ACC112 (cell line): ENCODE measurements around the gene DIAPH3.

Source experiments
- H2AFZ ChIP-seq: fragments of 200-600 bp; sonication (generic); one replicate; pipeline ENCODE4 v1.6.0; 2017; ENCODE audit warnings: antibody characterized with exemption, low read length; ENCODE audit not compliant: unreplicated experiment
- H3K27ac ChIP-seq: fragments of 200-600 bp; sonication (generic); 2 replicates; pipeline ENCODE4 v1.5.1; 2014; ENCODE audit warnings: low read depth, mild to moderate bottlenecking, antibody characterized with exemption, low read length, moderate library complexity
- H3K27me3 ChIP-seq: fragments of 200-600 bp; sonication (generic); 2 replicates; pipeline ENCODE4 v1.6.1; 2014; ENCODE audit warnings: mild to moderate bottlenecking, antibody characterized with exemption, low read length, moderate library complexity, mixed read lengths; ENCODE audit not compliant: insufficient read depth
- H3K36me3 ChIP-seq: fragments of 200-600 bp; sonication (generic); 2 replicates; pipeline ENCODE4 v1.6.1; 2016; ENCODE audit warnings: mild to moderate bottlenecking, antibody characterized with exemption, low read length, moderate library complexity, mixed read lengths; ENCODE audit not compliant: insufficient read depth
- H3K4me1 ChIP-seq: fragments of 200-600 bp; sonication (generic); one replicate; pipeline ENCODE4 v1.6.1; 2016; ENCODE audit warnings: low read length, mixed read lengths; ENCODE audit not compliant: insufficient read depth, unreplicated experiment, control insufficient read depth
- H3K4me3 ChIP-seq: fragments of 200-600 bp; sonication (generic); 2 replicates; pipeline ENCODE4 v1.5.1; 2014; ENCODE audit warnings: mild to moderate bottlenecking, low read depth, low read length
- H3K79me2 ChIP-seq: fragments of 200-600 bp; sonication (generic); one replicate; pipeline ENCODE4 v1.6.0; 2016; ENCODE audit warnings: low read length; ENCODE audit not compliant: control insufficient read depth, unreplicated experiment, insufficient read depth

The DIAPH3 gene

DNA sequence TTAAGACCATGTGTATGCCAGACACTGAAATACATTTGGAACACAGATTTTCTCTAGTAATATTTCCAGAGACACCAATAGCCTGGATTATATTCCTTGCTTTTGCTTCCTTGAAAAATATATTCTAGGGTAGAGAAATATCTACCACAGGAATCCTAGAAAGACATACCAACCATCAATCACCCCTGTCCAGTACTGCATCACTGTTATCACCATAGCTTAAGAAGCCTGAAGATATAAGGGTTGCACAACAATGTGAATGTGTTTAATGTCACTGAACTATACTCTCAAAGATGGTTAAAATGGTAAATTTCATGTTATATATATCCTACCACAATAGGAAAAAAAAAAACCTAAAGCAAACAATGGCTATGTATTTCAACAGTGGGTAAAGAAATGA is 163.6 kb downstream of the DIAPH3 start:
- Histone ChIP-seq H3K4me3 (no peak overlapping the region), H3K27me3 (no peaks in the 10 kb centered on the region), H2AFZ (no peak overlapping the region), H3K4me1 (no peaks in the 10 kb centered on the region), H3K36me3 (peaks cover 3% of the 10 kb centered on the region; the same call in 1 of the 2 replicates), H3K79me2 (no peaks in the 10 kb centered on the region), H3K27ac (no peak overlapping the region)

DNA sequence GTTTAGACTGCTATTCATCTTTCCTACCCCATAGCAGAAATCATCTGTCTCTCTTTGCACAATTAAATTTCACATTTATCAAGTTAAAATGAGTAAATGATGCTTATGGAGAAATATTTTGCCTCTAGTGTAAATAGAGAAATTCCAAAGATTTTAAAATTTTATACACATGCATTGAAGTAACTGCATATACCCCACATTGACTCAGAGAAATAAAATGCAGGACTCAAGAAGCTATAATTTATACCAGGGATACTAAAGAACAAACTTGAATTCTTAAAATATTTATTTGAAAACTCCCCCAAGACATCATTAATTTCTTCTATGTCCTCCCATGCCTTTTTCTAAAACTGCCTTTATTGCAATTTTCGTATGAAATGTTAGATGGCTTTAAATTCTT is 165.8 kb downstream of the DIAPH3 start:
- Histone ChIP-seq H3K4me3 (no peak overlapping the region), H3K27me3 (no peaks in the 10 kb centered on the region), H3K36me3 (peaks cover 3% of the 10 kb centered on the region; the same call in 1 of the 2 replicates), H3K79me2 (no peaks in the 10 kb centered on the region), H3K27ac (no peak overlapping the region), H3K4me1 (no peaks in the 10 kb centered on the region), H2AFZ (no peak overlapping the region)

DNA sequence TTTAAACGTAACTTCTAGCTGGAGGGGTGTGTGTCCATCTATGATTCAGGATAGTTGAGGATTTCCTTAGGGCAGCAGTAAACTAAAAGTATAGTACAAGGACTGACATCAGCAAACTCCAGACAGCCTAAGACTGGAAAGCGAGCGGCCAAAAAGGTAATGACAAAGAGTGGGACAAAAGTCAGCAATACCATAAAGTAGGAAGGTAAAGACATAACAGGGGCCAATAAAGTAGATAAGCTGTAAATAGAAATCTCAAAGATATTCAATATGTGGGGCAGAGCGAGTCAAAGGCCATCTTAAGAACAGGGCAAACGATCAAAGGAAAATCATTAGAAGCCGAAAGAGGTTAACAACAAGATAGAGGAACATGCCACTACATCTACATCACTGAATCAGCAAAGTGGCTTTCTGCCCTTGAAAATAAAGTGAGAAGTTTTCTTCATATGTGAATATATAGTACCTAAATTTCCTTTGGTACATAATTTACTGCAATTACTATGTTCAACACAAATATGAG is 167.2 kb downstream of the DIAPH3 start:
- Histone ChIP-seq H2AFZ (no peak overlapping the region), H3K4me1 (no peaks in the 10 kb centered on the region)

DNA sequence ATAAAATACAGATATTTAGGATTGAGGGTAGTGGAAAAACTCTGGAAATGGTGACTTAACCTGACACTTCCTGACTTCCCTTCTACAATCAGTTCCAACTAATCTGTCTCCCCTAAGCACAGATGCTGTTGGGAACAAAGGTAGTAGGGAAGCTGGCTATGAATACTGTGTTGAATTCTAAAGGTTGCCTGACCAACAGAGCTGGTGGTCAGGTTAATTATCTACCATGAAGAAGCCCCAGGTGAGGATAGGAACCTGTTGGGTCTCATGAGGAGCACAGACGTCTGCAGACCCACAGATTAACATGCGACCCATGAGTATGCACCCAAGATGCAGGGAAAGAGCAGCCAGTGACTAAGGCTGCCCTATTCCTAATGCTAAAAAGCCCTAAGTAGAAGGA is 172.3 kb downstream of the DIAPH3 start:
- Histone ChIP-seq H3K27ac (no peak overlapping the region), H3K79me2 (no peaks in the 10 kb centered on the region), H3K36me3 (peaks cover 3% of the 10 kb centered on the region; the same call in 1 of the 2 replicates), H2AFZ (no peak overlapping the region), H3K4me1 (no peaks in the 10 kb centered on the region), H3K27me3 (no peaks in the 10 kb centered on the region), H3K4me3 (no peak overlapping the region)

More for the DNA sequence above, 167.2 kb downstream of the DIAPH3 start:
- Histone ChIP-seq H3K27me3 (no peaks in the 10 kb centered on the region), H3K27ac (no peak overlapping the region), H3K4me3 (no peak overlapping the region), H3K36me3 (peaks cover 3% of the 10 kb centered on the region; the same call in 1 of the 2 replicates), H3K79me2 (no peaks in the 10 kb centered on the region)

DNA sequence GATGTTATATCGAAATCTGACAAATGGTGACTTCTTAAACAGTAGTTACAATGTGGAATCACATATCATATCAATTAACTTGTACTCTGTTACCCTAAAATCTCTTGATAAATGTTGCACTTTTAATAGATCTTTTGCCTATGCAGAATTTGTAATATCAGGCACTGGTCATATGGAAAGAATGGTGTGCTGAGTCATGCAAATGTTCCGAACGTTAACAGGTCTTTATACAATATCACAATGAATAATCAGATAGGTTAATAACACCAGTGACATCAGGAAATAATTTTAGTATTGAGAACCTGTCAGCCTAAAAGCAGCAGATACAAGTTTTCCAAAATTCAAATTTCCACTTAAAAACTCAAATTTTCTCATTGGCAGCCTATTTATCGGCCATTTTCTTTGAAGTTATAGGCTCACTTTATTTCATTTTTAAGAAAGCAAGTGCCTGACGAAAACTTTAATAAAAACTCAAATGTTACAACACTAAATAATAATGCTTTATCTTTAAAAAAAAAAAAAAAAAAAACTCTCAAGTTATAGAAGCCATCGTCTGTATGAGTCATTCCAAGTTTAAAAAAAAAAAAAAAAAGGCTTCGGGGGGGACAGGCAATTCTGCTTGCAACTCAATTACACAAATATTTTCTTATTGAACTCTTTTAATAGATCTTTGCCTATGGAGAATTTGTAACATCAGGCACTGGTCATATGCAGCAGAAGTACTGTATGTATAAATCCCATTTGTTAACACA is 180.9 kb downstream of the DIAPH3 start:
- Histone ChIP-seq H3K27me3 (no peaks in the 10 kb centered on the region), H3K36me3 (peaks cover under 1% of the 10 kb centered on the region; the same call in 1 of the 2 replicates), H3K4me3 (no peak overlapping the region; the same call in 1 of the 2 replicates), H3K27ac (0 out of 2 replicates have a peak overlapping the region, but pooled peaks have one; percentile 4), H3K4me1 (peaks cover 6% of the 10 kb centered on the region), H3K79me2 (no peaks in the 10 kb centered on the region), H2AFZ (no peak overlapping the region)

DNA sequence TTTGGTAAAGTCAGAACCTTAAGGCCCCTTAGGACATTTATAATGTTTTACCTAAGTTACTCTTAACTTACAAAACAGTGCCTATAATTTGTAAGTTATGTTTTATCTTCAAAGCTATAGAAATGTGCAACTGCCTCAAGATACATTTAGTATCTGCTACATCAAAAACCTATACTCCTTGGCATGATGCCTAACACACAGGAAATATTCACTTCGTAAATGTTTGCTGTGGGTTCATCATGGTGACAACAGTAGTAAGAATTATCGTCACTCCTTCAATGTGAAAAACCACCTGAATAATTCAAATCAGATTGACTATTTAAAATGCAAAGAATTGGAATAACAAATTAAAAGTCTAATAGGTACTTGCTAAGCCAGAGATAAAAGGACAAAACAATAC is 184.1 kb downstream of the DIAPH3 start:
- H3K4me1 ChIP-seq = peaks cover 6% of the 10 kb centered on the region
- H3K36me3 ChIP-seq = no peaks in the 10 kb centered on the region
- no peaks in the 10 kb centered on the region for H3K27me3 ChIP-seq
- no peak overlapping the region for H3K4me3 ChIP-seq
- H3K79me2 ChIP-seq = no peaks in the 10 kb centered on the region
- no peak overlapping the region for H2AFZ ChIP-seq
- H3K27ac ChIP-seq = no peak overlapping the region

DNA sequence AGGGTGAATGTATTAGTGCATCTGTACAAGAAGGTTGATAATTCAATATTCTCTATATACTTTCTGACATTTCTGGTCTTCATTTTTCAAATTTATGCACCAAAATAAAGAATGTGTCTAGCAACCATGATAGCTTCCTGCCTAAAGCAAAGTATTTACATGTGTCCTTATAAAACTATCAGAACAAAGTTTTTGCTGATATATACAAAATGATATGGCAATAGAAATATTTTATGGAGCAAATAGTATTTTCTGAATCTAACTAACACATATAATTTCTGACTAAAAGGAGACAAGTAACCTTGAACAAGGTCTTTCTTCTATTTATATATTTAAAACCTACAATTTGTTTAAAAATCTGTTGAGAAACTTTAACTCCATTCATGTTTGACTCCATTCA is 184.9 kb downstream of the DIAPH3 start:
- Histone ChIP-seq H3K36me3 (no peaks in the 10 kb centered on the region), H3K27me3 (no peaks in the 10 kb centered on the region), H3K4me3 (no peak overlapping the region), H3K4me1 (peaks cover 6% of the 10 kb centered on the region), H3K79me2 (no peaks in the 10 kb centered on the region), H2AFZ (no peak overlapping the region), H3K27ac (no peak overlapping the region)

DNA sequence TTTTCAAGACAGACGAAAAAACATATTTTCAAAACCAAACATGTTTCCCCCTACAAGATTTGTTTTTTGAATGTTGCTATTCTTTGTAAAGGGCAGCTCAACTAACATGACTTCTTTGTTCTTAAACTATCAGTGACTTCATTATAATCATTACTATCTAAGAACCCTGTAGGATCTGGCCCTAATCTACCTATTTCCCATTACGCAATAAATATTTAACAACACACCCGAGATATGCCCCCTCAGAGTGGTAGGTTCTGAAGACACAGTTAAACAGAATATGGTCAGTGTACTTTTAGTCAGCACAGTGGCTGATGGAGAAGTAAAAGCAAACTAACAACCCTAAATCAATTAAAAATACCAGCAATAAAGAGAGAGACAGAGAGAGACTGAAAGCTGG is 186.9 kb downstream of the DIAPH3 start:
- Histone ChIP-seq H3K4me1 (no peaks in the 10 kb centered on the region), H3K27me3 (no peaks in the 10 kb centered on the region), H3K36me3 (no peaks in the 10 kb centered on the region), H2AFZ (no peak overlapping the region), H3K4me3 (no peak overlapping the region), H3K79me2 (no peaks in the 10 kb centered on the region), H3K27ac (no peak overlapping the region)

DNA sequence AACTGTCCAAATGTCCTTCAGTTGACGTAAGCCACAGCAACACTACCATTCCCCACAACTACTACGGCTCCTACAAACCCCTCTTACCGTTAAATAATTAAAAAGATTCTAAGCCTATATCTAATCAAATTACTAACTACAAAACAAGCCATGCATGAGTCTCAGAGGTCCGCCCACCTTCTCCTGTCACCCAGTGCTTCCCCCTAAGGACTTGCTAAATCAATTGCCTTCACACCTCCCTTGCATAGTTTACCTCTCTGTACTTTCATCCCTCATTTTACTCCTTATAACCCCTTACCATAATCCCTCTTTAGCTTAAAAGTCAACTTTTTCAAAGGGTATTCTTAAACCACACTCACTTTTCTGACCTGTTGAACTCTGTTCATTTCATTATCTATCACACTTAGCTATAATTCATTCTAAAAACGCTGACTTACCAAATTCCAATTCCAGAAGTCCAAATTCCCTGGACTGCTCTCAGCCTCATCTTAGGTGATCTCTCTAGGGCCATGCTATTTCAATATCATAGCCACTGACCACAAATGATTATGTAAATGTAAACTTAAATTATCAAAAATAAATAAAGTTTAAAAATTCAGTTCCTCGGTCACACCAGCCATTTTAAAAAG is 187.8 kb downstream of the DIAPH3 start:
- Histone ChIP-seq H3K4me1 (no peaks in the 10 kb centered on the region), H3K4me3 (no peak overlapping the region), H3K36me3 (no peaks in the 10 kb centered on the region), H3K27ac (no peak overlapping the region), H3K27me3 (no peaks in the 10 kb centered on the region), H3K79me2 (no peaks in the 10 kb centered on the region), H2AFZ (no peak overlapping the region)

DNA sequence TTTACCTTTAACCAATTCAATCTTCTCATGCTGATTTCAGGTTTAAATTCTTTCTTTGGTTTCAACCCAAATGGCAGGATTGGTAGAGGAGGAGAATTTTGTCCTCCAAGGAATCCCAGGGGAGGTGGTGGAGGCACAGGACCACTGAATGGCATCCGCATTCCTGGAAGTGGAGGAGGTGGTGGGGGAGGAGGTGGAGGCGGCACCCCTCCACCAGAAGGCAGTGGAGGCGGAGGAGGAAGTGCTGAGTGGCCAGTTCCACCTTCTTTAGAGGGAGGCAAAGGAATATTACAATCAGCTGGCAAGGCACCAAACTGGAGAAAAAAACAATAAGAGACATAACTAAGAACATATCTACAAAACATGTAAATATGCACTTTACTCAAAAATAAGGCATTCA is 192.9 kb downstream of the DIAPH3 start:
- Histone ChIP-seq H3K4me1 (no peaks in the 10 kb centered on the region), H3K4me3 (no peak overlapping the region), H3K27me3 (no peaks in the 10 kb centered on the region), H3K79me2 (no peaks in the 10 kb centered on the region), H3K27ac (no peak overlapping the region), H3K36me3 (no peaks in the 10 kb centered on the region), H2AFZ (no peak overlapping the region)

DNA sequence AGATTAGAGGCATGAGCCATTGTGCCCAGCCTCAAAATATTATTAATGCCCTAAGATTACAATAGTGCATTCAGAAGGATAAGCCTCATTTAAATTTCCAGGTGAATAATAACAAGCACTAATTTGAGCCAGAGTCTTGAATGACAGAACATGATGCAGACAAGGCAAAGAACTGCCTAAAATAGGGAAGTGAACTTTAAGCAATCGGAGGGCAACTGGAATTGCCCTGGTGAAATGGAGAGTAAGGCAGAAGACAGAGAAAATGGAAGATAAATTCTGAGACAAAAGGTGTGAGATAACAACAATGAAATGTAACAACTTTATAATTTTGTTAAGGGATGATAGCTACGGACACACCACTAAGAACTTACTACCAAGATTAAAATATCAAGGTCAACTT is 199.9 kb downstream of the DIAPH3 start:
- H3K27ac ChIP-seq = no peak overlapping the region
- peaks cover 4% of the 10 kb centered on the region for H3K4me1 ChIP-seq
- H3K4me3 ChIP-seq = no peak overlapping the region
- H2AFZ ChIP-seq = no peak overlapping the region
- H3K27me3 ChIP-seq = no peaks in the 10 kb centered on the region
- no peaks in the 10 kb centered on the region for H3K36me3 ChIP-seq
- no peaks in the 10 kb centered on the region for H3K79me2 ChIP-seq
